Hematopoietic multipotent progenitor cell treated with erythropoietin and hydrocortisone succinate and interleukin-3 and kit ligand, for 15 days (in vitro differentiated cells): ENCODE data around the gene WNT1.

Source experiments
- DNase-seq: peaks from one replicate; pipeline ENCODE4 v3.0.0-alpha.2; 2015; ENCODE audit warnings: low spot score

Gene WNT1

GRCh38 chr12:49028666-49029275, 50.6 kb downstream of the WNT1 start:
- no peak for DNase-seq

GRCh38 chr12:49030119-49030518, 52.0 kb downstream of the WNT1 start:
- no peak for DNase-seq

DNA sequence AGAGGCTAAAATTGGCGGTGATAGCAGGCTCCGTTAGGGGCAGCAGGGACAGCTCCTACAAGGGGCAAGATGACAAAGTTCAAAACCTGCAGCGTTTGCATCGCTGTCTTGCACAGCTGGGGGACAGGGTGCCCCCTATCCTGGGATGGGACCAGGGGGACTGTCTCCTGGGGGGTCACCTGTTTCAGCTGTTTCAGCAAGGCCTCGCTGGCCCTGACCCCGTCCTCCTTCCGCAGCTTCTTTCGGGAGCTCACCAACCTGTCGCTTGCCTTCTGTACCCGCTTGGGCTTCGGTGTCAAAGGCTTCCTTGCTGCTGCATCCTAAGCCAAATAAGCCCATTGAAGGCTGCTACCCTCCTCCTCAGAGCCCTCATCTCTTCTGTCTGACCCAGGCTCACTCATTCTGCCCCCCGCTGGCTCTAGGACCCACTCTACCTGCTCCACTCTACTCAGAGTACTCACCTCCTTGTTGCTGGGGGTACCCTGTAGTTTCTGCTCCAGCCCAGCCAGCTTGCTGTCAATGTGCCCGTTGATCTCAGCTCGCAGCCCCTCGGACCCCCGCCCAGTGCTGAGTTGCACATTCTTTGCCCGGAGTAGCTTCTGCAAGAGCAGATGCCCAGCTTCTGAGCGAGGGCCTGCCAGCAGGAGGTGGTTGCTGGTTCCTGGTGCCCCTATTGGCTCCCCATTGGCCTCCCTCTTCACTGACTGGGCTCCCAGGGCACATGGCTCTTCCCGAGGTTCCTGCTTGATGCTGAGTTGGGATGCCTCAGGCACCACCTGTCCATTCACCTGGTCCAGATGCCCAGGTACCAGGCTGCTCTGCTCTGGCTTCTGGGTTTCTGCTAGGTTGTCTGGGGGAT, 52.8 kb downstream of the WNT1 start:
- DNase-seq, result no peak

DNA sequence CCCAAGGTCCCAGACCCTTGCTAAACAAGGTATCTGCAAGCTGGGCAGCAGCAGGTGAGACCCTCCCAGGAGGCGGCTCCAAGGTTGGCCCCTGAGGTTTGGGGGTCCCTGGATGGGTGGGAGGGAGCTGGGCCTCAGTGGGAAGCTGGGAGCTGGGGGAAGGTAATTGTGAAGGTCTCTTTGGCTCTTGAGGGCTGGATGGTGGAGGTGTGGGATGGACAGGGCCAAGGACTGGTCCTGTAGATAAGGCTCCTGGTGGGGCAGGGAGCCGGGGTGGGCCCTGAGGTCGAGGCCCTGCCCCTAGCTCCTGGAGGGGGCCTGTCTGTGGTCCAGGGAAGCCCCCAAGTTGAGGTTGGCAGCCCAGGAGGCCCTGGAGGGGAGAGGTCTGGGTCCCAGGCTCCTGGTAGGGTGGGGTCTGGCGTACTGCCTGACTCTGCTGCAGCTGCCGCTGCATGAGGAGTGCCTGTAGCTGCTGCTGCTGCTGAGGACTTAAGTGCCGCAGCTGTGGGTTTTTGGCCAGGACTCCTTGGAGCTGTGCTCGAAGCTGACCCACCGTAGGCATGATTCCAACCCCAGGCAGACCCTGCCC, 53.5 kb downstream of the WNT1 start:
- DNase-seq, result no peak
